ENCODE data around the gene LRRTM2.

DNA sequence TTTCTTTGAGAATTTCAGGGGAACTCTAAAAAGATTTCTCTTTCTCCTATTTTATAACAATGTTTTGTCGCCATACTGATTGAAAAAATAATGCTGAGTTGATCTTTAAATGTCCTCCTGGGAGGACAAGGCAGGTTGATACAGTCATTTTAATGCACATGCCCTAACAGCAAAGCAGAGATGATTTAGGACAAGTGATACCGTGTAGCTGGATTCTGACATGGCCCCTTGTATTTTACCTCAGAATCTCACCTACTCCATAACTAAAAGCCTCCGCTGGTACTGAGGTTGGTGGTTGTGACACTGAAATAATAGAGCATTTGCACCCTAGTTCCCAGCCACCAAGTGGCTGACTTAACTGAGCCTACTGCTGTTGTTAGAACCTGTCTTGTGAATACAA is 811 bp upstream of the LRRTM2 start:
- TF ChIP-seq POLR2A (IDR thresholded peaks at IDR 0.05), result no peak
- TF ChIP-seq, protein P1, sequence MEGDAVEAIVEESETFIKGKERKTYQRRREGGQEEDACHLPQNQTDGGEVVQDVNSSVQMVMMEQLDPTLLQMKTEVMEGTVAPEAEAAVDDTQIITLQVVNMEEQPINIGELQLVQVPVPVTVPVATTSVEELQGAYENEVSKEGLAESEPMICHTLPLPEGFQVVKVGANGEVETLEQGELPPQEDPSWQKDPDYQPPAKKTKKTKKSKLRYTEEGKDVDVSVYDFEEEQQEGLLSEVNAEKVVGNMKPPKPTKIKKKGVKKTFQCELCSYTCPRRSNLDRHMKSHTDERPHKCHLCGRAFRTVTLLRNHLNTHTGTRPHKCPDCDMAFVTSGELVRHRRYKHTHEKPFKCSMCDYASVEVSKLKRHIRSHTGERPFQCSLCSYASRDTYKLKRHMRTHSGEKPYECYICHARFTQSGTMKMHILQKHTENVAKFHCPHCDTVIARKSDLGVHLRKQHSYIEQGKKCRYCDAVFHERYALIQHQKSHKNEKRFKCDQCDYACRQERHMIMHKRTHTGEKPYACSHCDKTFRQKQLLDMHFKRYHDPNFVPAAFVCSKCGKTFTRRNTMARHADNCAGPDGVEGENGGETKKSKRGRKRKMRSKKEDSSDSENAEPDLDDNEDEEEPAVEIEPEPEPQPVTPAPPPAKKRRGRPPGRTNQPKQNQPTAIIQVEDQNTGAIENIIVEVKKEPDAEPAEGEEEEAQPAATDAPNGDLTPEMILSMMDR (IDR thresholded peaks at IDR 0.05 in 4 of 5, conservative IDR thresholded peaks at IDR 0.05 in 1 of 5), result no peak

All from gastrocnemius medialis (tissue), 4 donors.